Central memory CD8-positive, alpha-beta T cell (primary cell): ENCODE data around the gene PLEKHH3.
A peak's percentile ranks its signal among the peaks of the same experiment; 100 is the strongest.

Experiments
- ATAC-seq: fragments of 150-1000 bp; cut with Tn5 transposase; replicated peaks from 2 replicates; pipeline ENCODE4 v1.10.0; 2022; ENCODE audit warnings: mild to moderate bottlenecking, moderate FRiP score, moderate number of reproducible peaks; ENCODE audit not compliant: poor library complexity, severe bottlenecking; ENCODE audit errors: extremely low read depth
- DNase-seq, 2 donors: peaks; one replicate each; pipeline ENCODE4 v3.0.0; 2021; ENCODE audit warnings: low spot score in 2 of 2
- H3K27ac Mint-ChIP-seq: one replicate; pipeline ENCODE4 v1.8.0; 2022; ENCODE audit warnings: low read depth, mild to moderate bottlenecking, moderate library complexity, mixed read lengths
- H3K27me3 Mint-ChIP-seq: one replicate; pipeline ENCODE4 v1.8.0; 2022; ENCODE audit warnings: mixed read lengths
- H3K36me3 Mint-ChIP-seq: one replicate; pipeline ENCODE4 v1.8.0; 2022; ENCODE audit warnings: mild to moderate bottlenecking, moderate library complexity, mixed read lengths; ENCODE audit not compliant: insufficient read depth
- H3K4me1 Mint-ChIP-seq: one replicate; pipeline ENCODE4 v1.8.0; 2022; ENCODE audit warnings: mixed read lengths
- H3K4me3 Mint-ChIP-seq: one replicate; pipeline ENCODE4 v1.8.0; 2022; ENCODE audit warnings: mild to moderate bottlenecking, moderate library complexity, mixed read lengths
- H3K9me3 Mint-ChIP-seq: one replicate; pipeline ENCODE4 v1.8.0; 2022; ENCODE audit warnings: mixed read lengths

The PLEKHH3 gene, protein sequence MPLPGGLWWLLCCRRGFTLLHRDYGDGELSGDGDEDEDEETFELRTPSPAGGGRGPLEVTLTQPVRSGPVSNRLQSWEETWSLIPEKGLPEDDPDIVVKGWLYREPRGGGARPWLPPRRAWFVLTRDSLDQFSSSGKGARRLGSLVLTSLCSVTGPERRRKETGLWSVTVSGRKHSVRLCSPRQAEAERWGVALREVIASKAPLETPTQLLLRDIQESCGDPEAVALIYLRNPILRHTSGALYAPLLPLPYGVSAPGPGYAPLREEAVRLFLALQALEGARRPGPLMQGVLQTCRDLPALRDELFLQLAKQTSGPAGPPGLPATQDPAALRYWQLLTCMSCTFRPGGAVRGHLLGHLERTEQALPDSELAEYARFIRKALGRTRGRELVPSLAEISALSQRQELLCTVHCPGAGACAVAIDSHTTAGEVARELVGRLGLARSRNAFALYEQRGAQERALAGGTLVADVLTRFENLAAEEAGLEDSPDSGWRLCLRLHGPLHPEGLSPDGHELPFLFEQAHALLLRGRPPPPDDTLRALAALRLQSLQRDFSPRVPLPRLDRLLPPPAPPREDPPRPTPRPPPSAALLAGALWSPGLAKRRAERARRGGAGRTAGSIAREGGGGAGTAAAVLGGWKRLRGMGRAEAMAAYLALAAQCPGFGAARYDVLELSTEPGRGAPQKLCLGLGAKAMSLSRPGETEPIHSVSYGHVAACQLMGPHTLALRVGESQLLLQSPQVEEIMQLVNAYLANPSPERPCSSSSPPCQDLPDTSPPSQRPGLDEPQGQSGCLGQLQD

DNA sequence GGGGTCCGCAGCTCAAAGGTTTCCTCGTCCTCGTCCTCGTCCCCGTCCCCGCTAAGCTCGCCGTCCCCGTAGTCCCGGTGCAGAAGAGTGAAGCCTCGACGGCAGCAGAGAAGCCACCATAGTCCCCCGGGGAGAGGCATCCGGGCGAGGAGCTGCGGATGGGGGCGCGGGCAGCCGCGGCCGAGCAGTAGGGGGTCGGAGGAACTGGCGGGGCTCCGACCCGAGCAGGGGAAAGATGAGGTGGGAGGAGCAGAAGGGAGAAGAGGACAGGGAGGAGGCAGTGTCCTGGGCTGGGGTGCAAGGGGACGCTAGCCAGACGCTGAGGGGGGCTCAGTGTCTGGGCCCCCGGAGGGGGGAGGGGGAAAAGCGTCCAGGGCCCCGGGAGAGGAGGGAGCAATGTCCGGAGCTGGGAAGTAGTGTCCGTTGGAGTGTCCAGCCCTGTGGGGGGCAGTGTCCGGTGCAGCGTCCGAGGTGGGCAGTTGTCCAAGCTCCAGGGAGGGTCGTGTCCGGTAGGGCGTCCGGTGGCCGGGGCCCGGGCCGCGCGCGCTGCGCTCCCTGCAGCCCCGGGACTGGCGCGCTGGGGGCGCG, at the start of gene PLEKHH3:
PLEKHH3 (minus strand) TSS at position 571 of the 588 bp plus-strand sequence; CDS start at position 140, 431 bp downstream.
- DNase-seq (no peak), ATAC-seq (no peak)
- Mint-ChIP-seq H3K27me3 (peaks cover 44% of the 10 kb centered on the region), H3K27ac (peak within 1 kb of the TSS; percentile 80), H3K9me3 (no peaks in the 10 kb centered on the region), H3K36me3 (peaks cover 11% of the 10 kb centered on the region), H3K4me3 (peak within 1 kb of the TSS; percentile 85), H3K4me1 (peaks cover 49% of the 10 kb centered on the region)

DNA sequence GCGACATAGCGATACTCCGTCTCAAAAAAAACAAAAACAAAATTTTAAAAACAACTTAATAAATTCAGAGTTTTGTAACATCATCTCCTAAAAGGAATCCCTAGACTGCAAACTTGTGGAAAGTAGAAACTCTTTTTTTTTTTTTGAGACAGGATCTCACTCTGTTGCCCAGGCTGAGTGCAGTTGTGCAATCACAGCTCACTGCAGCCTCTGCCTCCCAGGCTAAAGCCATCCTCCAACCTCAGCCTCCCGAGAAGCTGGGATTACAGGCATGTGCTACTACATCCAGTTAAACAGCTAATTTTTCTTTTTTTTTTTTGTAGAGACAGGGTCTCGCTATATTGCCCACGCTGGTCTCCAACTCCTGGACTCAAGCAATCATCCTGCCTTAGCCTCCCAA, 48.3 kb upstream of the PLEKHH3 start:
- H3K27ac Mint-ChIP-seq, result no peak overlapping the region
- H3K27me3 Mint-ChIP-seq, result no peaks in the 10 kb centered on the region
- no peaks in the 10 kb centered on the region for H3K9me3 Mint-ChIP-seq
- H3K4me1 Mint-ChIP-seq, result no peaks in the 10 kb centered on the region
- DNase-seq (no peak), ATAC-seq (no peak)
- H3K4me3 Mint-ChIP-seq, result no peak overlapping the region
- H3K36me3 Mint-ChIP-seq, result peaks cover 87% of the 10 kb centered on the region

GRCh38 chr17:42723636-42724035, 46.8 kb upstream of the PLEKHH3 start:
- no peak overlapping the region for H3K27ac Mint-ChIP-seq

GRCh38 chr17:42720996-42721583, 44.3 kb upstream of the PLEKHH3 start:
- no peaks in the 10 kb centered on the region for H3K27me3 Mint-ChIP-seq
- H3K9me3 Mint-ChIP-seq, result no peaks in the 10 kb centered on the region
- peaks cover 9% of the 10 kb centered on the region for H3K4me1 Mint-ChIP-seq
- ATAC-seq (peak; percentile 64), DNase-seq (peak in 1 of 2 donors; percentile 26)
- no peak overlapping the region for H3K4me3 Mint-ChIP-seq
- H3K27ac Mint-ChIP-seq, result no peak overlapping the region
- H3K36me3 Mint-ChIP-seq, result peaks cover 86% of the 10 kb centered on the region

More at GRCh38 chr17:42723636-42724035, 46.8 kb upstream of the PLEKHH3 start:
- no peak for DNase-seq
- ATAC-seq, result no peak
- H3K4me3 Mint-ChIP-seq, result no peak overlapping the region
- no peaks in the 10 kb centered on the region for H3K27me3 Mint-ChIP-seq
- H3K36me3 Mint-ChIP-seq, result peaks cover 84% of the 10 kb centered on the region
- H3K9me3 Mint-ChIP-seq, result no peaks in the 10 kb centered on the region
- peaks cover 1% of the 10 kb centered on the region for H3K4me1 Mint-ChIP-seq

- Mint-ChIP-seq H3K4me3 (no peak overlapping the region), H3K27ac (no peak overlapping the region), H3K36me3 (peaks cover 71% of the 10 kb centered on the region)
Observed at GRCh38 chr17:42709561-42709960, 32.8 kb upstream of the PLEKHH3 start.

GRCh38 chr17:42708588-42708987, 31.8 kb upstream of the PLEKHH3 start:
- no peak for DNase-seq

More at GRCh38 chr17:42709561-42709960, 32.8 kb upstream of the PLEKHH3 start:
- no peaks in the 10 kb centered on the region for H3K9me3 Mint-ChIP-seq
- no peak for ATAC-seq
- DNase-seq, result no peak
- H3K27me3 Mint-ChIP-seq, result no peaks in the 10 kb centered on the region
- H3K4me1 Mint-ChIP-seq, result peaks cover 18% of the 10 kb centered on the region

DNA sequence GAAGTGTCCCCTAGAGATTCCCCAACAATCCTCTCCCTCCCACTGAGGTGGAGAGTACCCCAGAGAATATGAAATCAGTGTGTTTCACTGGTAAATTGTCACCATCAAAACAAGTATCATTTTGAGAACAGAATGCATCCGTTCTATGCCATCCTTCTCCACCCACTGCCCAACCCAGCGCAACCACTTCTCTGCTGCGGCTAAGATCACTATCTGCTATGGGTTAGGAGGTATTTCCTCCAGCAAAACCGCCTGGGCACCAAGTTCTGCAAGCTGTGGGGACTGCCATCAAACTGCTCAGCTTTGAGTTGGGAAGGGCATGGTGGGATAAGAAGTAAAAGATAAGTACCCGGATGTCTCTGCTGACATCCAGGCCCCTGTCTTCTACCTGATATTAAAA, 29.9 kb upstream of the PLEKHH3 start:
- peaks cover 65% of the 10 kb centered on the region for H3K36me3 Mint-ChIP-seq
- H3K9me3 Mint-ChIP-seq, result no peaks in the 10 kb centered on the region
- ATAC-seq (peak; percentile 84), DNase-seq (peak in 1 of 2 donors; percentile 24)
- H3K4me3 Mint-ChIP-seq, result no peak overlapping the region
- peaks cover 18% of the 10 kb centered on the region for H3K4me1 Mint-ChIP-seq
- no peaks in the 10 kb centered on the region for H3K27me3 Mint-ChIP-seq
- no peak overlapping the region for H3K27ac Mint-ChIP-seq

More at GRCh38 chr17:42708588-42708987, 31.8 kb upstream of the PLEKHH3 start:
- Mint-ChIP-seq H3K4me3 (no peak overlapping the region), H3K27ac (no peak overlapping the region), H3K27me3 (no peaks in the 10 kb centered on the region), H3K9me3 (no peaks in the 10 kb centered on the region), H3K36me3 (peaks cover 72% of the 10 kb centered on the region), H3K4me1 (peaks cover 18% of the 10 kb centered on the region)
- ATAC-seq, result no peak

DNA sequence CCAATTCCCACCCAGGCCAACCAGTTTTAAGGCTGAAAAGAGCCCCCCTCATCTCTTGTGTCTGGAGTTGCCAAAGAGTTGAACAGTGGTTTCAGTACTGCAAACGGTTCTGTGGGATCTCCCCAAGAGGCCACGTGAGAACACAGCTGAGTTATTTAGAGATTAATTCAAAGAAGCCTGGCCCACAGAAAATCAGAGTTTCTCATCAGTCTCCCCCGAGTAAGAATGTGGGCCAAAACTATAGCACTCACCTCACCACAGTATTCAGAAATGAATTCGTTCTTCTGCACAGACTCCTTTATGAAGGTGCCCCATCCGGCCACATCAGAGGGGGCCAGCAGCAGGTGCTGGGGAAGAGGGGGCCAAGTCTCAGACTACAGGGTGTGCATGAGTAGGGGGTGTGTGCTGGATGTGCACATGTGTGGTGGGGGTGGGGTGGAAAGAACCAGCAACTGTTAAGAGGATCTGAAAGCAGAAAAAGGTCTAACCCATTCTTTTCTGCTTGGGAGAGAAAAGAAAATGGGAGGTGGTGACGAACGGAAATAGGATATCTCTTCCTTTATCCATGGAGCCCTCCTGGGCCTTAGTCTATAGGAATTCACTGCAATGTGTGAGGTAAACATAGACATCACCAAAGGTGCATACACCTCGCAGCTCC, 28.2 kb upstream of the PLEKHH3 start:
- H3K27ac Mint-ChIP-seq, result peak overlapping the region; percentile 50
- H3K27me3 Mint-ChIP-seq, result no peaks in the 10 kb centered on the region
- ATAC-seq, result no peak
- no peaks in the 10 kb centered on the region for H3K9me3 Mint-ChIP-seq
- peaks cover 51% of the 10 kb centered on the region for H3K36me3 Mint-ChIP-seq
- H3K4me1 Mint-ChIP-seq, result peaks cover 18% of the 10 kb centered on the region
- no peak for DNase-seq
- peak overlapping the region; percentile 33 for H3K4me3 Mint-ChIP-seq

GRCh38 chr17:42704490-42704836, 27.7 kb upstream of the PLEKHH3 start:
- Mint-ChIP-seq H3K27me3 (no peaks in the 10 kb centered on the region), H3K36me3 (peaks cover 48% of the 10 kb centered on the region), H3K27ac (peak overlapping the region; percentile 50), H3K4me3 (no peak overlapping the region), H3K4me1 (peaks cover 18% of the 10 kb centered on the region), H3K9me3 (no peaks in the 10 kb centered on the region)
- DNase-seq, result no peak
- ATAC-seq, result no peak

DNA sequence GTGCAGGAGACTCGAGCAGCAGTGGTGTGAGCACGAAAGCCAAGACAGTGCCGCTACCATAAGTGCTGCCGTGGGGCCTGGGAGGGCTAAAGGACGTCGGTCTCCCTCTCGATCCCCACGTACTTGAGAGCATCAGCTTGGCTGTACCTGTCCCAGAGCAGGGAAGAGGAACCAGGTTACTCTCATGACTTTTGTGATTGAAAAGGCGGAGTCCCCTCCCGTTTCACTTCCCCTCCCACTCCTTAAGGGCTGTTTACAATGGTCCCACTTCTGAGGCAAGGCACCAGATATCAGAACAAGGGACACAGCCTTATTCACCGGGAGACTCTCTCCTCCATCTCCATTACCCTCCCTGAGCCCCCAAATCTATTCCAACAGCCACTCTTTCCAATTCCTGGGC, 25.7 kb upstream of the PLEKHH3 start:
- Mint-ChIP-seq H3K36me3 (peaks cover 37% of the 10 kb centered on the region), H3K4me1 (peaks cover 12% of the 10 kb centered on the region), H3K9me3 (no peaks in the 10 kb centered on the region), H3K27me3 (no peaks in the 10 kb centered on the region), H3K4me3 (no peak overlapping the region), H3K27ac (no peak overlapping the region)
- no peak for DNase-seq
- no peak for ATAC-seq

GRCh38 chr17:42700586-42701289, 23.9 kb upstream of the PLEKHH3 start:
- ATAC-seq, result no peak
- peaks cover 6% of the 10 kb centered on the region for H3K4me1 Mint-ChIP-seq
- no peak overlapping the region for H3K4me3 Mint-ChIP-seq
- H3K9me3 Mint-ChIP-seq, result no peaks in the 10 kb centered on the region
- no peak for DNase-seq
- no peaks in the 10 kb centered on the region for H3K27me3 Mint-ChIP-seq
- peaks cover 25% of the 10 kb centered on the region for H3K36me3 Mint-ChIP-seq
- no peak overlapping the region for H3K27ac Mint-ChIP-seq
